Vagina (tissue), 2 donors: ENCODE results near the gene MAP2K5. TPM values are rescaled to one million over a fixed set of nuclear protein-coding genes. Genes with fewer than 3 reads are reported as not detected.
A peak's percentile ranks its signal among the peaks of the same experiment; 100 is the strongest.

ENCODE experiments used
- DNase-seq, 2 donors: peaks; one replicate each; pipeline ENCODE4 v3.0.0-alpha.2; 2017; ENCODE audit errors: extremely low spot score in 2 of 2
- H3K27ac ChIP-seq: fragments of 200-600 bp; sonication (generic); one replicate; pipeline ENCODE4 v1.5.1; 2019
- H3K27me3 ChIP-seq: fragments of 200-600 bp; sonication (generic); one replicate; pipeline ENCODE4 v1.5.1; 2019
- H3K36me3 ChIP-seq, 2 donors: fragments of 200-600 bp; sonication (generic); one replicate each; pipeline ENCODE4 v1.5.1; 2017 to 2019
- H3K4me1 ChIP-seq: fragments of 200-600 bp; sonication (generic); one replicate; pipeline ENCODE4 v1.5.1; 2019
- H3K4me3 ChIP-seq, 2 donors: fragments of 200-600 bp; sonication (generic); 1 replicate in 1 of 2; 2 replicates in 1 of 2; pipeline ENCODE4 v1.5.1; 2016 to 2019
- H3K9me3 ChIP-seq: fragments of 200-600 bp; sonication (generic); one replicate; pipeline ENCODE4 v1.5.1; 2019
- CTCF ChIP-seq, 3 experiments: fragments of 450-650 bp in 2 of 3; fragments of 200-600 bp in 1 of 3; sonication (generic) in 1 of 3; IDR thresholded peaks; one replicate each; pipeline ENCODE4 v1.5.1; 2017 to 2019; ENCODE audit warnings: antibody characterized with exemption in 3 of 3, mild to moderate bottlenecking in 2 of 3, moderate library complexity in 2 of 3
- POLR2A ChIP-seq, 2 donors: fragments of 450-650 bp; IDR thresholded peaks; one replicate each; pipeline ENCODE4 v1.6.1; 2017; ENCODE audit warnings: antibody characterized with exemption in 2 of 2, mild to moderate bottlenecking in 2 of 2, moderate library complexity in 2 of 2
- POLR2AphosphoS5 ChIP-seq, 2 donors: sonication (generic); formaldehyde crosslinking; IDR thresholded peaks; one replicate each; pipeline ENCODE4 v1.9.0; 2017; ENCODE audit warnings: antibody characterized with exemption in 2 of 2, mild to moderate bottlenecking in 2 of 2, low read depth in 1 of 2; ENCODE audit not compliant: insufficient read depth in 1 of 2
- intact Hi-C: fragments of 100-400 bp; cut with DNase I; formaldehyde crosslinking; loops from one replicate; pipeline ENCODE4 v1.15.1; 2023
- total RNA-seq: library from RNA; depleted of rRNA; stranded (reverse); fragments of >200 nt; gene quantifications from one replicate; pipeline ENCODE4 v1.2.3, GENCODE V29; 2016

The MAP2K5 gene
- total RNA-seq, 1 donor from 2014 or later: 13.5 TPM

- Histone ChIP-seq H3K27me3 (no peaks in the 10 kb centered on the region), H3K27ac (no peak overlapping the region), H3K4me3 (no peak overlapping the region), H3K36me3 (no peaks in the 10 kb centered on the region), H3K9me3 (no peaks in the 10 kb centered on the region), H3K4me1 (no peaks in the 10 kb centered on the region)
- DNase-seq: no peak
- no peak for TF ChIP-seq POLR2AphosphoS5 (IDR thresholded peaks at IDR 0.05; ENCODE audit: insufficient read depth in 1 of 2, low read depth in 1 of 2)
- TF ChIP-seq POLR2A (IDR thresholded peaks at IDR 0.05): no peak
- TF ChIP-seq CTCF (IDR thresholded peaks at IDR 0.05): no peak
- intact Hi-C loops: no loop called here
These were observed 307.0 kb downstream of the MAP2K5 start for GRCh38 chr15:67849538-67849937.

- H3K4me1 ChIP-seq: no peaks in the 10 kb centered on the region
- no peak for TF ChIP-seq CTCF (IDR thresholded peaks at IDR 0.05)
- TF ChIP-seq POLR2A (IDR thresholded peaks at IDR 0.05): no peak
- no peak for TF ChIP-seq POLR2AphosphoS5 (IDR thresholded peaks at IDR 0.05; ENCODE audit: insufficient read depth in 1 of 2, low read depth in 1 of 2)
- no peak for DNase-seq
- H3K27me3 ChIP-seq: no peaks in the 10 kb centered on the region
- H3K36me3 ChIP-seq: no peaks in the 10 kb centered on the region
- H3K27ac ChIP-seq: no peak overlapping the region
- intact Hi-C loops: no loop called here
- no peak overlapping the region for H3K4me3 ChIP-seq
- H3K9me3 ChIP-seq: no peaks in the 10 kb centered on the region
These were observed 307.8 kb downstream of the MAP2K5 start for GRCh38 chr15:67850336-67850735.

- Histone ChIP-seq H3K4me1 (no peaks in the 10 kb centered on the region), H3K36me3 (no peaks in the 10 kb centered on the region), H3K4me3 (no peak overlapping the region), H3K9me3 (no peaks in the 10 kb centered on the region), H3K27ac (no peak overlapping the region), H3K27me3 (no peaks in the 10 kb centered on the region)
- DNase-seq: no peak
- intact Hi-C loops: no loop called here
- no peak for TF ChIP-seq POLR2A (IDR thresholded peaks at IDR 0.05)
- TF ChIP-seq POLR2AphosphoS5 (IDR thresholded peaks at IDR 0.05; ENCODE audit: insufficient read depth in 1 of 2, low read depth in 1 of 2): no peak
- no peak for TF ChIP-seq CTCF (IDR thresholded peaks at IDR 0.05)
These were observed 308.6 kb downstream of the MAP2K5 start for GRCh38 chr15:67850994-67851571.

- TF ChIP-seq CTCF (IDR thresholded peaks at IDR 0.05) (no peak), POLR2A (IDR thresholded peaks at IDR 0.05) (no peak), POLR2AphosphoS5 (IDR thresholded peaks at IDR 0.05; ENCODE audit: insufficient read depth in 1 of 2, low read depth in 1 of 2) (no peak)
- no peaks in the 10 kb centered on the region for H3K9me3 ChIP-seq
- H3K27ac ChIP-seq: no peak overlapping the region
- H3K27me3 ChIP-seq: no peaks in the 10 kb centered on the region
- peak in 1 of 2 donors; percentile 34 for DNase-seq
- intact Hi-C loops: no loop called here
- no peaks in the 10 kb centered on the region for H3K36me3 ChIP-seq
- H3K4me3 ChIP-seq: no peak overlapping the region
- no peaks in the 10 kb centered on the region for H3K4me1 ChIP-seq
These were observed 309.9 kb downstream of the MAP2K5 start for GRCh38 chr15:67852418-67852817.

GRCh38 chr15:67853454-67853853 is 311.0 kb downstream of the MAP2K5 start:
- Histone ChIP-seq H3K9me3 (no peaks in the 10 kb centered on the region), H3K36me3 (no peaks in the 10 kb centered on the region), H3K4me1 (no peaks in the 10 kb centered on the region), H3K27me3 (no peaks in the 10 kb centered on the region), H3K4me3 (no peak overlapping the region), H3K27ac (no peak overlapping the region)
- no peak for DNase-seq
- intact Hi-C loops: no loop called here
- no peak for TF ChIP-seq CTCF (IDR thresholded peaks at IDR 0.05)
- TF ChIP-seq POLR2A (IDR thresholded peaks at IDR 0.05): no peak
- no peak for TF ChIP-seq POLR2AphosphoS5 (IDR thresholded peaks at IDR 0.05; ENCODE audit: insufficient read depth in 1 of 2, low read depth in 1 of 2)
